ENCODE measurements around the gene ASB5.

The ASB5 gene

DNA sequence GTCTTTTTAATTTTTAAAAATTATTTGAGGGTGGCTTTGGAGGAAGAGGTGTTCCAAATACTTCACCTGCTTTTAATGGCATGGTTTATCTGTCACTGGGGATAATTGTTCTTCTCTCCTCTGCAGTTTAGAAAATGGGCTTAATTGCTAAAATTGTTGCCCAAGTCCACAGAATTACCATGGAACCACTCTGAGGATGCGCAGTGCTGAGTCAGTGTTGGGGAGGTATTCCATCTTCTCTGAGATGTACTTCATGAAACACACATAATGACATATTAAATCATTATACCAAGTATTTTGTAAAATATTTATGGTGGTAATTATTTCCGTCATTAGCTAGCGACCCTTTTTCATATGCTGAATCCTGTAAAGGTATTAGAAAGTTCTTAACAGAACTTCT, 8.0 kb downstream of the ASB5 start:
- Histone ChIP-seq H2AFZ (ENCODE audit: low read length) (no peak overlapping the region), H3F3A (ENCODE audit: insufficient read depth, low read length) (no peaks in the 10 kb centered on the region), H3K79me2 (ENCODE audit: insufficient read depth, low read length) (no peaks in the 10 kb centered on the region), H3K9me3 (ENCODE audit: low read length) (no peaks in the 10 kb centered on the region), H4K20me1 (ENCODE audit: insufficient read depth, low read length) (no peaks in the 10 kb centered on the region), H3K27ac (ENCODE audit: low read depth, low read length, poor library complexity, severe bottlenecking) (no peak overlapping the region), H3K9me2 (ENCODE audit: low read depth, low read length) (no peaks in the 10 kb centered on the region), H3K36me3 (ENCODE audit: insufficient read depth, low read length) (no peaks in the 10 kb centered on the region), H3K4me2 (ENCODE audit: low read length) (no peak overlapping the region), H3K27me3 (ENCODE audit: insufficient read depth, low read length) (no peaks in the 10 kb centered on the region), H3K4me3 (ENCODE audit: low read depth, low read length, poor library complexity, severe bottlenecking) (no peak overlapping the region), H3K9ac (ENCODE audit: low read length) (no peak overlapping the region), H3K4me1 (ENCODE audit: insufficient read depth, low read length, severe bottlenecking) (no peaks in the 10 kb centered on the region)
- TF ChIP-seq, protein P1, sequence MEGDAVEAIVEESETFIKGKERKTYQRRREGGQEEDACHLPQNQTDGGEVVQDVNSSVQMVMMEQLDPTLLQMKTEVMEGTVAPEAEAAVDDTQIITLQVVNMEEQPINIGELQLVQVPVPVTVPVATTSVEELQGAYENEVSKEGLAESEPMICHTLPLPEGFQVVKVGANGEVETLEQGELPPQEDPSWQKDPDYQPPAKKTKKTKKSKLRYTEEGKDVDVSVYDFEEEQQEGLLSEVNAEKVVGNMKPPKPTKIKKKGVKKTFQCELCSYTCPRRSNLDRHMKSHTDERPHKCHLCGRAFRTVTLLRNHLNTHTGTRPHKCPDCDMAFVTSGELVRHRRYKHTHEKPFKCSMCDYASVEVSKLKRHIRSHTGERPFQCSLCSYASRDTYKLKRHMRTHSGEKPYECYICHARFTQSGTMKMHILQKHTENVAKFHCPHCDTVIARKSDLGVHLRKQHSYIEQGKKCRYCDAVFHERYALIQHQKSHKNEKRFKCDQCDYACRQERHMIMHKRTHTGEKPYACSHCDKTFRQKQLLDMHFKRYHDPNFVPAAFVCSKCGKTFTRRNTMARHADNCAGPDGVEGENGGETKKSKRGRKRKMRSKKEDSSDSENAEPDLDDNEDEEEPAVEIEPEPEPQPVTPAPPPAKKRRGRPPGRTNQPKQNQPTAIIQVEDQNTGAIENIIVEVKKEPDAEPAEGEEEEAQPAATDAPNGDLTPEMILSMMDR (IDR thresholded peaks at IDR 0.05; ENCODE audit: low read length), result no peak
- TF ChIP-seq EZH2 (IDR thresholded peaks at IDR 0.05; ENCODE audit: borderline replicate concordance, low read length), result no peak

DNA sequence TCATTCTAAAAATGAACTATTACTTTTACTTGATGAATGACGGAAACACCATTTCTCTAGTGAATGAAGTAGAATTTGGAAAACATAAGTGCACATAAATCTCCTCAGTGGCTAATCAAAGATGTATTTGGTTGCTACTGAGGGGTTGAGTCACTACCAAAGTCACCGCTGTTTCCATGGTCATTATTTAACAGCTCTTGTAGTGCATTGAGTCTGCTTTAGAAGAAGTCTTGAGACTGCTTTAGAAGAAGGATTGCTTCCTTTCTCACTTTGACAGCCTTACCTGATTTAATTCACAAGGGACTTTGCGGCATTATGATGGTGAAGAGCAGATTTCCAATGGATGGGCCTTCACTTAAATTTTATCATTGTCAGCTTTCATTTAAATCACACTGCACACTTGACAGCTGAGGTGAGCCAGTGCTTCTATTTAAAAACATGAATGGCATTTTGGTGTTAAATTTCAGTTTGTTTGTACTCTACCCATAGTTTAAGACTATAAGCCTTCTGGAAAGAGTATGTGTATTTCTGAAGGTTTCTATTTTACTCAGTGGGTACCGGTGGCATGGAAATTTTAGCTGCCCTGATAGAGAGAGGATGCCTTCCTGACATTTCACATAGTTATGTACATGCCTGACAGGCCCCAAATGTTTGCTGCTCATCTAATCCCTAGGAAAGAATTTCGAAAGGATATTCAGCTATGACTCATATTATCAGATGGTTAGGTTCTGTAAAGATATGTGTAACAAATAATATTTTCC, 9.5 kb downstream of the ASB5 start:
- Histone ChIP-seq H3K27ac (ENCODE audit: low read depth, low read length, poor library complexity, severe bottlenecking) (no peak overlapping the region), H3F3A (ENCODE audit: insufficient read depth, low read length) (no peaks in the 10 kb centered on the region), H3K9me2 (ENCODE audit: low read depth, low read length) (no peaks in the 10 kb centered on the region), H3K4me1 (ENCODE audit: insufficient read depth, low read length, severe bottlenecking) (no peaks in the 10 kb centered on the region), H2AFZ (ENCODE audit: low read length) (no peak overlapping the region), H3K36me3 (ENCODE audit: insufficient read depth, low read length) (no peaks in the 10 kb centered on the region), H3K27me3 (ENCODE audit: insufficient read depth, low read length) (no peaks in the 10 kb centered on the region), H3K4me2 (ENCODE audit: low read length) (no peak overlapping the region), H4K20me1 (ENCODE audit: insufficient read depth, low read length) (no peaks in the 10 kb centered on the region), H3K4me3 (ENCODE audit: low read depth, low read length, poor library complexity, severe bottlenecking) (no peak overlapping the region), H3K9ac (ENCODE audit: low read length) (no peak overlapping the region), H3K9me3 (ENCODE audit: low read length) (no peaks in the 10 kb centered on the region), H3K79me2 (ENCODE audit: insufficient read depth, low read length) (no peaks in the 10 kb centered on the region)
- no peak for TF ChIP-seq EZH2 (IDR thresholded peaks at IDR 0.05; ENCODE audit: borderline replicate concordance, low read length)
- TF ChIP-seq, protein P1 (IDR thresholded peaks at IDR 0.05; ENCODE audit: low read length), result no peak

DNA sequence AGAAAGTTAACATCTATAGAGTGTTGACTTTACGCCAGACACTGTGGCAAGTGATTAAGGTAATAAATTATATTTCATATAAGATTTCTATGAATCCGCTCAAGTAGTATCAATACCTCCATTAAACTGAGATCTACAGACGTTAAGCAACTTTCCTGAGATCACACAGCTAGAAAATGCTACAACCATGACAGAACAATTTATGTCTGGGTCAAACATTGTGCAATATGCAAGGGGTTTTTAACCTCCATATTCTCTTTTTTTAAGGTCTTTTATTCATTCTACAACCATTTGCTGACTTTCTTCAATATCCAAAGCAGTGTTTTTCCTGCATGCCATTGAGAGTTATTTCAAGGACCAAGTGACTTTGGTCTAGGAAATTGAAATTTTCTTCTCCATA, 10.9 kb downstream of the ASB5 start:
- Histone ChIP-seq H3K27ac (ENCODE audit: low read depth, low read length, poor library complexity, severe bottlenecking) (no peak overlapping the region), H3K36me3 (ENCODE audit: insufficient read depth, low read length) (no peaks in the 10 kb centered on the region), H3F3A (ENCODE audit: insufficient read depth, low read length) (no peaks in the 10 kb centered on the region), H3K4me2 (ENCODE audit: low read length) (no peak overlapping the region), H3K4me1 (ENCODE audit: insufficient read depth, low read length, severe bottlenecking) (no peaks in the 10 kb centered on the region), H4K20me1 (ENCODE audit: insufficient read depth, low read length) (no peaks in the 10 kb centered on the region), H3K4me3 (ENCODE audit: low read depth, low read length, poor library complexity, severe bottlenecking) (no peak overlapping the region), H3K27me3 (ENCODE audit: insufficient read depth, low read length) (no peaks in the 10 kb centered on the region), H3K9me3 (ENCODE audit: low read length) (no peaks in the 10 kb centered on the region), H2AFZ (ENCODE audit: low read length) (no peak overlapping the region), H3K9ac (ENCODE audit: low read length) (no peak overlapping the region), H3K79me2 (ENCODE audit: insufficient read depth, low read length) (no peaks in the 10 kb centered on the region), H3K9me2 (ENCODE audit: low read depth, low read length) (no peaks in the 10 kb centered on the region)
- no peak for TF ChIP-seq EZH2 (IDR thresholded peaks at IDR 0.05; ENCODE audit: borderline replicate concordance, low read length)
- TF ChIP-seq, protein P1 (IDR thresholded peaks at IDR 0.05; ENCODE audit: low read length), result no peak
